AG09309 (cell line): ENCODE results near the gene PRMT2.

Experiments
- DNase-seq: peaks from one replicate; pipeline ENCODE4 v3.0.0-alpha.2; 2010; ENCODE audit warnings: low read depth
- H3K4me3 ChIP-seq: 2 replicates; pipeline ENCODE4 v1.5.1; 2011; ENCODE audit warnings: mild to moderate bottlenecking, low read depth, low read length, moderate library complexity; ENCODE audit not compliant: control insufficient read depth
- TF ChIP-seq, protein P1 (sequence below): IDR thresholded peaks from 2 replicates; pipeline ENCODE4 v1.5.1; 2011; ENCODE audit warnings: mild to moderate bottlenecking, low read depth, low read length, inconsistent platforms; ENCODE audit not compliant: insufficient read depth, control insufficient read depth; ENCODE audit errors: missing control alignments

The PRMT2 gene

GRCh38 chr21:46639489-46640386 lies 4.3 kb downstream of the PRMT2 start:
- no peak for DNase-seq
- no peak overlapping the region for H3K4me3 ChIP-seq
- TF ChIP-seq, protein P1, sequence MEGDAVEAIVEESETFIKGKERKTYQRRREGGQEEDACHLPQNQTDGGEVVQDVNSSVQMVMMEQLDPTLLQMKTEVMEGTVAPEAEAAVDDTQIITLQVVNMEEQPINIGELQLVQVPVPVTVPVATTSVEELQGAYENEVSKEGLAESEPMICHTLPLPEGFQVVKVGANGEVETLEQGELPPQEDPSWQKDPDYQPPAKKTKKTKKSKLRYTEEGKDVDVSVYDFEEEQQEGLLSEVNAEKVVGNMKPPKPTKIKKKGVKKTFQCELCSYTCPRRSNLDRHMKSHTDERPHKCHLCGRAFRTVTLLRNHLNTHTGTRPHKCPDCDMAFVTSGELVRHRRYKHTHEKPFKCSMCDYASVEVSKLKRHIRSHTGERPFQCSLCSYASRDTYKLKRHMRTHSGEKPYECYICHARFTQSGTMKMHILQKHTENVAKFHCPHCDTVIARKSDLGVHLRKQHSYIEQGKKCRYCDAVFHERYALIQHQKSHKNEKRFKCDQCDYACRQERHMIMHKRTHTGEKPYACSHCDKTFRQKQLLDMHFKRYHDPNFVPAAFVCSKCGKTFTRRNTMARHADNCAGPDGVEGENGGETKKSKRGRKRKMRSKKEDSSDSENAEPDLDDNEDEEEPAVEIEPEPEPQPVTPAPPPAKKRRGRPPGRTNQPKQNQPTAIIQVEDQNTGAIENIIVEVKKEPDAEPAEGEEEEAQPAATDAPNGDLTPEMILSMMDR = peak; percentile 34

DNA sequence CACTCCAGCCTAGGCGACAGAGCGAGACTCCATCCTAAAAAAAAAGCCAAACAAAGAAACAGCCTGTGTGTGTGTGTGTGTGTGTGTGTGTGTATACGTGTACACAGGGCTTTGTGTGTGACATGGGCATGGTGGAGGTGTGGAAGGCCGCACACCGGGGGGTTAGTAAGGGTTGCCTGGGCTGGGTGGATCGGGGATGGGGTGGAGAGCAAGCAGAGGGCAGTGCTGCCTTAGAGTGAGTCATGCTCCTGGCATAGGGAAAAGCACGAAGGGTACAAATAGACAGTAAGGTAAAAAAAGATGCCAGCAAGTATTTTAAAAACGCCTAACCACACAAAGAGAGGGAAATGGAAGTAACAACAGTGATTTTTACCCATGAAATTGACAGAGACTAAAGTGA lies 6.2 kb downstream of the PRMT2 start:
- no peak for DNase-seq
- no peak overlapping the region for H3K4me3 ChIP-seq
- TF ChIP-seq, protein P1 = no peak

DNA sequence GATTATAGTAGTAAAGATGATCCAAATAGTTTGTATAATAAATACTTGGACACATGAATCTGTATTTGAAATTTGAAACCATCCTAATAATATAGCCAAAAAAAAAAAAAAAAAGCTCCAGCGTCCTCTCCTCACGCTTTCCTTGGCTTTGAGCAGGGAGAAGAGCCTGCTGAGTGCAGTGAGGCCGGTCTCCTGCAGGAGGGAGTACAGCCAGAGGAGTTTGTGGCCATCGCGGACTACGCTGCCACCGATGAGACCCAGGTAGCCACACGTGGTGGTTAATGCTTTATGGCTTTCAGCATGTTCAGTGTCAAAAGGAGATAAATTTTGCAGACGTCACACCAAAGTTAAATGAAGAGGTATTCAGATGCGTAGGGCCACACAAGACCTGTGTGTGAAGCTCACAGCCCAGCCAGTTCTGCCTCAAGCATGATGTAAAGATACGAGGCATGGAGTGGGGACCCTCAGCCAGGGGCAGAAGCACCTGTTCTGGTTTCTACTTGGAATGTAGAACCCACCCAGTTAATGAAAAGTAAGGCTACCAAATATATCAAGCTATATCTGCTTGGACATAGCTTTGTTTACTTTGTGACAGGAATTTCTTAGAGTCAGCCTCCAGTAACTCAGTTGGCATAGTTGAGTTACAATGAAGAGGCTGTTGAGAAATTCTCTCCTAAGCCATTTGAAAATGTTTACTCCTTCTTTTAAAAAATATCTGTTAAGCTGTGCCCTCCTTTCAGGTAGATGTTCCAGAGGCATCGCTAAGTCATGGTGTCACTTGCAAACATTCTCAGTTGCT lies 8.1 kb downstream of the PRMT2 start:
- no peak overlapping the region for H3K4me3 ChIP-seq
- DNase-seq = no peak
- TF ChIP-seq, protein P1 = no peak

DNA sequence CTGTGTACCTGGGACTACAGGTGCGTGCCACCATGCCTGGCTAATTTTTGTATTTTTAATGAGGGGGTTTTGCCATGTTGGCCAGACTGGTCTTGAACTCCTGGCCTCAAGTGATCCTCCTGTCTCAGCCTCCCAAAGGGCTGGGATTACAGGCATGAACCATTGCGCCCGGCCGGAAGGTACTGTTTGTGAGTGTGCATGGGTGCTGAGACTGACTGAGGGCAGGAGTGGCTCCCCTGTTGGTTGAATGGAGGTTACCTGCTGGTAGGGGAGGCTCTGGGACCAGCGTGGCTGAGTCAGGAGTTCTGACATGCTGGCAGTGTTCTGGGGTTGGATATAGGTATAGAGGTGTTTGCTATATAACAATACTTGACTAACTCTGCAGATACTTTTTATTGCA lies 10.4 kb downstream of the PRMT2 start:
- H3K4me3 ChIP-seq = no peak overlapping the region
- TF ChIP-seq, protein P1 = no peak
- no peak for DNase-seq

DNA sequence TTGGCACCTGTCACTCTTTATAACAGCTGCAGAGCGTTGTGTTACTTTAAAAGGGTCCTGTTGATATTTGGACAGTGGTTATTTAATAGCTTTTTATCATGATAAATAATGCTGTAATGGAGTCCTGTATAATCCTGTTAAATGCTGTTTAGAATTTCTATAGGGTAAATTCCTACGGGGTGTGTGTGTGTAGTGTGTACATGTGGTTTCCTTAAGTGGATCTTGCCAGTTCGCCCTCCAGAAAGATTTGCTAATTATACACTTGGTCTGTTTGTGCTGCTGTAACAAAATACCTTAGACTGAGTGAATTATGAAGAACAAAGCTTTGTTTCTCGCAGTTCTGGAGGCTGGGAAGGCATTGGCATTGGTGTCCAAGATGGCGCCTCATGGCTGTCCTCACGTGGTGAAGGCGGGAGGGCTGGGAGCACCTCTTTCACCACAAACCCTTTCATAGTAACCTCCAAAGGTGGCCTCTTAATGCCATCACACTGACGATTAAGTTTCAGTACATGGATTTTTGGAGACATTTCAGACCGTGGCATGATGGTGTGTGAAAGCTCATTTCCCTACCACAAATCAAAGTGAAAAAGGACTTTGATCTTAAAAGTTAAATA lies 11.2 kb downstream of the PRMT2 start:
- no peak overlapping the region for H3K4me3 ChIP-seq
- TF ChIP-seq, protein P1 = no peak
- no peak for DNase-seq

GRCh38 chr21:46648539-46648938 lies 13.1 kb downstream of the PRMT2 start:
- no peak for DNase-seq
- TF ChIP-seq, protein P1 = no peak
- no peak overlapping the region for H3K4me3 ChIP-seq
